Activated CD8-positive, alpha-beta memory T cell treated with anti-CD3 and anti-CD28 coated beads, Interleukin-2, amount 50 U/mL, for 24 hours (primary cell): Measurements from ENCODE around the gene FAM114A1.

ENCODE experiments used
- DNase-seq: peaks from one replicate; pipeline ENCODE4 v3.0.0-alpha.2; 2020; ENCODE audit errors: extremely low read depth

Gene FAM114A1

DNA sequence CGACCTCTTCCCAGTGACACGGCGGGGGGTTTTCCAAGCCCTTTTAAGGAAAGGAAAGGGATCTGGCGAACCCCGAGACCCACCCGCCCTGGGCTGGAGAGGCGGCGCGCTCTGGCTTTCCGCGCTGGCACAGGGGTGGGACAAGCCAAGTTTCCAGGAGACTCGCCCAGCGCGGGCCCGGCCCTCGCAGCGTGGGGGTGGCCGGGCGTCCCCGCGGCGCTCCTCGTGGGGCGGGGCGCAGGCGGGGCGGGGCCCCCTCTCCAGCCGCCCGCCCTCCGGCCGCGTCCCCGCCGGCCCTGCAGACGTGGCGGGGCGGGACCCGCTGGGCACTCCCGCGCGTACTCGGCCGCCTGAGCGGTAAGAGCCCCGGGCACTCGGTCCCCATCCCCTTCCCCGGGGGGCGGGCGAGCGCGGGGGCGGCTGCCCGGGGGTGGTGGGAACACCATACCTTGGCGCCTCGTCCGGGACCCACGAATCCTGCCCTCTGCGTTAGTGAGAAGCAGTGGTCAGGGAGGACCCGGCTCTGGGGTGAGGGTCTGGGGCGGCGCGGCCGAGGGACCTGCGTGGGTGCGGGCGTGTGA, at the start of gene FAM114A1:
TSS of gene FAM114A1 (plus strand) at position 329 of the 581 bp plus-strand sequence. CDS start 10,273 bp downstream, outside the sequence.
- no peak for DNase-seq

DNA sequence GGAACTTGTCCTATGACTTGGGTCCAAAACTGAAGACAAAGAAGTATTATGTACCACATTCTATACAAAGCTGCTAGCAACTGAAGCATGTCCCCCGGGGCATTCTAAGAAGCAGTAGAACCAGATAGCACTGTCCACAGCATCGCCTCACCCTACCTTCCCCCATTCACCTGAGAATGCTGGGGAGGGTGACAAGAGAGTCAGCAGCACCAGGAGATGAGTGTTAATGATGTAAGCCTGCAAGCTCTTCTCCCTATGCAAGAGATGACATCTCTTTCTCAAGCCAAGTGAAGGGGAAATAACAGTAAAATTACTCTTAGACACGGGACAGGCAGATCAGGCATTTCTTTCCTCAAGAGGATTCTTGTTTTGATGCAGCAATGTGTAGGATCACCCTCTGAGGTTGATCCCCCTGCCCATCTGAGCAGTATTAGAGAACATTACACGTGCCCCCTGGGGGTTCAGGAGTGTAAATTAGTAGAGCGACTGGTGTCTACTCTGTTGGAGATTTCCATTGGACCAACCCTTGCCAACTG, 49.1 kb upstream of the FAM114A1 start:
- DNase-seq, result no peak

DNA sequence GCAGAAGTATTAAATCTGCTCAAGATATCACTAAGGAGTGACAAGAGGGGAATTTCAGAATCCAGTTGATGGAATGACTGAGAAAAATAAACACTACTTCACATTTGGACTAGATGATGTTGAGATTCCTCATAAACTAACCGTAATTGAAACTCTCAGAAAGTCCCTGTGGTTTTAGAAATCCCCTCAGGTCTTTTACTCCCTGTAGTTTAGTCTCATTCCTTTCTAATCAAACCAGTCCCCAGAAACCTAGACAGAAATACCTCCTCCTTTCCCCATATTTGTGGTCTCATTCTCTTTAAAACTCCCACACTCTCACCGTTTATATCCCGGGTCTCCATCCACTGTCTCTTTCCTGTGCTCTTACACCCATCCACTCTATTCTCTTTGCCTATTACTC, 48.0 kb upstream of the FAM114A1 start:
- DNase-seq, result no peak

DNA sequence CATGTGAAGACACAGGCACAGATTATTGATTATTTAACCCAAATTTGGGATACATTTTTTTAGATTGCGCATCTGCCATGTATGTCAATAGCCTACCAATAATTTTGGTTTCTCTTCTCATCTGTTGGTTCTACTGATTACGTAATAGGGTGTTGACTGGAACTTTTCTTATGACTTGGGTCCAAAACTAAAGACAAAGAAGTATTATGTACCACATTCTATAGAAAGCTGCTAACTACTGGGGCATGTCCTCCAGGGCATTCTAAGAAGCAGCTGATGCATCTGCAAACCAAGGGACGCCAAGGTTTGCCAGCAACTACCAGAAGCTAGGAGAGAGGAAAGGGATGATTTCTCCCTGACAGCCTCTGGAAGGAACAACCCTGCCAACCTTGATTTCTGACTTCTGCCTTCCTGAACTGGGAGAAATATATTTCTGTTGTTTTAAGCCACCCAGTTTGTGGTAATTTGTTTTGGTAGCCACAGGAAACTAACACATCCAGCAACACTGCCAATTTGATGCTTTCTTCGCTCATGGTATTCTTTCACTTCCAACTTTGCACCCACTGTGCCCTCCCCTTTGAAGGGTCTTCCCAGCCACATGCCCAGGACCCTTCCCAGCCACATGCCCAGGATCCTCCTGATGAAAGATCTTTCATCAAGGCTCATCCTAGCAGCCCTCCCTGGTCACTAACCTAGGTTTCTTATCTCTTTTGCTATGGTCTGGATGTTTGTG, 47.1 kb upstream of the FAM114A1 start:
- no peak for DNase-seq

DNA sequence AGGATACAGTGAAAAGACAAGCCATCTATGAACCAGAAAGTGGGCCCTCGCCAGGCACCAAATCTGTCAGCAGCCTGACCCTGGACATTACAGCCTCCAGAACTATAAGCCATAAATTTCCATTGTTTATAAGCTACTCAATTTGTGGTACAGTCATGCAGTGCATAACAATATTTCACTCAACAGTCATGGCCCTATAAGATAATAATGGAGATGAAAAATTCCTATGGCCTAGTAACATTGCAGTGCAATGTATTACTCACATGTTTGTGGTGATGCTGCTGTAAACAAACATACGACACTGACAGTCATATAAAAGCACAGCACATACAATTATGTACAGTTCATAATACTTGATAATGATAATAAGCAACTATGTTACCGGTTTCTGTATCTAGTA, 45.9 kb upstream of the FAM114A1 start:
- no peak for DNase-seq

DNA sequence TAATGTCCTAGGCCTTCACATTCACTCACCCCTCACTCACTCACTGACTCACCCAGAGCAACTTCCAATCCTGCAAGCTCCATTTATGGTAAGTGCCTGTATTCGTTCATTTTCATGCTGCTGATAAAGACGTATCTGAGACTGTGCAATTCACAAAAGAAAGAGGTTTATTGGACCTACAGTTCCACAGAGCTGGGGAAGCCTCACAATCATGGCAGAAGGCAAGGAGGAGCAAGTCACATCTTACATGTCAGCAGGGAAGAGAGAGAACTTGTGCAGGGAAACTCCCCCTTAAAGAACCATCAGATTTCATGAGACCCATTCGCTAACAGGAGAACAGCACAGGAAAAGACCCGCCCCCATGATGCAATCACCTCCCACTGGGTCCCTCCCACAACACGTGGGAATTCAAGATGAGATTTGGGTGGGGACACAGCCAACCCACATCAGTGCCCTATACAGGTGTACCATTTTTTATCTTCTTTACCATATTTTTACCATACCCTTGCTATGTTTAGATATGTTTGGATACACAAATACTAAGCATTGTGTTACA, 44.8 kb upstream of the FAM114A1 start:
- no peak for DNase-seq

DNA sequence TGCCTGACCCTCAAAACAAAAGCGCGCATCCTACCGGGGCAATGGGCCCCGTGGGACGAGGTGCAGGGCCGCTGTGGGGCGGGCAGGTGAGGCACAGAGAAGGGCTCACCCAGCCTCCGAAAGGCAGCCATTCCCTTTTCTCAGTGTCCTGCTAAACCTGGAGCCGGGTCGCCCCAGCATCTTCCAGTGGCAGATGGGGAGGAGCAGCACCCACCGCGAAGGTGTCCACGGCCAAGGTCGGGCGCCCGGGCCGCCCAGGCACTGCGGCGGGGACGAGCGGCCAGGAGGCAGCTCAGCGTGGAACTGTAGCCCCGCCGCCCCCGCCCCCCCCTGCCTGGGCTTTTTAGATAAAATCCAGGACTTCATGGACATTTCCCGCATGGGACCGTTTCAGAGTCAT, 43.8 kb upstream of the FAM114A1 start:
- no peak for DNase-seq

DNA sequence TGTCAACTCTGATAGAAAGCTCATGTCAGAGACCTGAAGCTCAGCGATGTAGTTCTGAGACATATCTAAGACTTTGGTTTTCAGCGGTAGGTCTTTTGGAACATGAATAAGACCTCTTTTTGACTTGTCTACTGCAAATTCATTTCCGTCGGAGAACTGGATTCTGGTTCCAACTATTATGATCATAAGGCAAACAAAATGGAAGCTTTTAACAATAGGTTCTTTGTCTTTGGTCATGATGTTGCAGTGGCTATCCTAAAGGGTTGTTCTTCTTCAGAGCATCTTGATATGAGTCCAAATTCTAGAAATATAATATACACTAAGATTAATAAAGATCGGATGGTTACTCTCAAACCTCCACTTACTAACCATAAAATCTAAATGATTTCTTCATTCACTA, 38.4 kb upstream of the FAM114A1 start:
- no peak for DNase-seq

DNA sequence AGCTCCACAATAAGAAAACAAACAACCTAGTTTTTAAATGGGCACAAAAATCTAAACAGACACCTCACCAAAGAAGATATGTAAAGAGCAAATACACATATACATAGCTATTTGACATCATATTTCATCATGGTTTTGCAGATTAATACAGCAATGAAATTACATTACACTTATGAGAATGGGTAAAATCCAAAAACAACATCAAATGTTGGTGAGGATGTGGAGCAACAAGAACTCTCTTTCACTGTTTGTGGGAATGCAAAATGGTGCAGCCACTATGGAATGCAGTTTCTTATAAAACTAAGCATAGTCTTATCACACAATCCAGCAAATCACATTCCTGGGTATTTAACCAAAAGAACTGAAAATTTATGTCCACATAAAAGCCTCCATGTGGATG, 36.0 kb upstream of the FAM114A1 start:
- no peak for DNase-seq

DNA sequence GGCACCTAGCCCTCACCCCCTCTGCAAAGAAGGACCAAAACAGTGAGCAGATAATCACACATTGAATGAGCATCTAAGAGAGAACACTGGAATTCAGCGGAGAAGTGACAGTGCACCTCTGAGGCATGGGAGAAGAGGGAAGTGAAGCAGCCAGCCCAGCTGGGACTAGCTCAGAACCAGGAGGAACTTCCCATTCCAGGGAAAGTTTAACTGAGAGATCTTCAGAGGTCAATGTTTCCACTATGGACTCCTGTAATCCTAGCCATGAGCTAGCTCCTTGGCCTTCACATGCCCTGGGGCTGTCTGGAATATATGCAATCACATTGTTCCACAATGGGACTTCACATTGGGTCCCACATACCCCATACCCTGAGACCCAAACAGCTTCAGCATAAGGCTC, 35.4 kb upstream of the FAM114A1 start:
- DNase-seq, result no peak

DNA sequence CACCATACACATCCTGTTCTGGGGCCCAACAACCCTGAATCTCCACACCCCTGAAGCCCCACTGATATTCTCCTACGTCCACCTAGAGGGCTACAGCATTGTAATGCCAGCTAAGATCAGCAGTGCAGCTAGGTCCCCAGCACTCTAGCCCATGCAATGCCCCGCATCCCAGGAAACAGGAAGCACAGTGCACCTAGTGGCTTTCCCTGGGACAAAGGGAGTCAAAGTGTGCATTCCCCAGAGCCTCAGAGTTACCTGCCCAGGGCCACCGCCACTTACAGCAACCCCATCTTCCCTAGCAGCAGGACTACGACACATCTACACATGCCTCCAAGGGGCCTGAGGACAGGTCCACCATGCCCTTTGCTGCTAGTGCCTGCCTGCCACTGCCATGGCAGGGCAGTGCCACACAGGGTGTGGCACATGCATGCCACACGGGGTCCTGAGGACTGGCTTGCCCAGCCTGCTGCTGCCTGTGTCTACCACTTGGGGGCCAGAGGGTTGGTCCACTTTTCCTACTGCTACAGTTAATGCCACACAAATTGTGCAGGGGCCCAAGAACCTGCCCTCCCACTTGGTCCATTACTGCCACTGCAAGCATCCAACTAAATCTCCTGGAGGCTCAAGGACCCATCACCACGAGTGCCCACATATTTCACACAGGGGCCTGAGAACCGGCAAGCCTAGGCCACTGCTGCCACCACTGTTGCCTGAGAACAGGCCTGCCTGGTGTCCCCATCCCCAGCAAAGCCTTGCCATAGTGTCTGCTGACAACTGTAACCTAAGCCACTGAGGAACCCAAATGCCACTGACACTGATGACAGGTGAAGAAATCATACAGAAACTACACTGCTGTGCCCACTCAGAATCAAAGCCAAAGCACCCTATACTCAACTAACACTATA, 34.7 kb upstream of the FAM114A1 start:
- no peak for DNase-seq

DNA sequence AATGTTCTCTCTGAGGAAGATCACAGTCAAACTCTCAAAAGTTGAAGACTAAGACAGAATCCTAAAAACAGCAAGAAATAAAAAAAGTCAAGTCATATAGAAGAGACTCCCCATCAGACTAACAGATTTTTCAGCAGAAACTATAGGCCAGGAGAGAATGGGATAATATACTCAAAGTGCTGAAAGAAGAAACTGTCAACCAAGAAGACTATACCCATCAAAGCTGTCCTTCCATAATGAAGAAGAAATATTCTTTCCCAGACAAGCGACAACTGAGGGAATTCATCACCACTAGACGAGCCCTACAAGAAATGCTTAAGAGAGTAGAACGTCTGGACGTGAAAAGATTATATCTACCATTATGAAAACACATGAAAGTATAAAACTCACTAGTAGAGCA, 33.0 kb upstream of the FAM114A1 start:
- DNase-seq, result no peak

DNA sequence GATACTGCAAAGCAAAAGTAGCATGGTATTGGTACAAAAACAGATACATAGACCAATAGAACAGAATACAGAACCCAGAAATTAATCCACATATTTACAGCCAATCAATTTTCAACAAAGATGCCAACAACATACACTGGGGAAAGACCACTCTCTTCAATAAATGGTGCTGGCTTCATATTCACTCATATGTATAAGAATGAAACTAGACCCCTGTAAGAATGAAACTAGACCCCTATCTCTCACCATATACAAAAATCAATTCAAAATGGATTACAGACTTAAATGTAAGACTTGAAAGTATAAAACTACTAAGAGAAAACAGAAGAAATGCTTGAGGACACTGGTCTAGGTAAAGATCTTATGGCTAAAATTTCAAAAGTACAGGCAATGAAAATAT, 30.3 kb upstream of the FAM114A1 start:
- no peak for DNase-seq

DNA sequence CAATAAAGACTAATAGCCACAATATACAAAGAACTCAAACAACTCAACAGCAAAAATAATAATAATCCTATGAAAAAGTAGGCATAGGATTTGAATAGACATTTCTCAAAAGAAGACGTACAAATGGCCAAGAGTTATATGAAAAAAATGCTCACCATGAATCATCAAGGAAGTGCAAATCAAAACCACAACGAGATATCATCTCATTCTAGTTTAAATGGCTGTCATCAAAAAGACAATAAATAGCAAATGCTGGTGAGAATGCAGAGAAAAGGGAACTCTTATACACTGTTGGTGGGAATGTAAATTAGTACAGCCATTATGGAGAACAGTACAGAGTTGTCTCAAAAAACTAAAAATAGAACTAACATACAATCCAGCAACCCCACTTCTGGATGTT, 29.8 kb upstream of the FAM114A1 start:
- DNase-seq, result no peak

DNA sequence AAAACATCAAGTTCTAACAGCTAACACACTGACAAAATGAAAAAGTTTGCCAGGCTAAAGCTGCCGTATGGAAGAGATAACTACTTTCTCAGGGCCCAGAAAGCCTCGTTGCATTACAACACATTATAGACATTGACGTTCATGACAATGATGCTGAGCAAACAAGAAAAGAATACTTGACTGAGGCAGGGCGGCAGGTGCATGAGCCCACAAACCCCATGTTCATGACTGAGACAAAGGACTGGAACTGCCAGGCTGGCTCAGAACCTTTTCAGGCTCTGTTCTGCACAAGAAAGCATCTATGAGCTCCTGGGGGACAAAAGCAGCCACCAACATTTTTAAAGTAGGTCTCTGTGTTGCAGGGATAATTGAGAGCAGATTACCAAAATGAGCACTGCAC, 24.6 kb upstream of the FAM114A1 start:
- DNase-seq, result no peak

DNA sequence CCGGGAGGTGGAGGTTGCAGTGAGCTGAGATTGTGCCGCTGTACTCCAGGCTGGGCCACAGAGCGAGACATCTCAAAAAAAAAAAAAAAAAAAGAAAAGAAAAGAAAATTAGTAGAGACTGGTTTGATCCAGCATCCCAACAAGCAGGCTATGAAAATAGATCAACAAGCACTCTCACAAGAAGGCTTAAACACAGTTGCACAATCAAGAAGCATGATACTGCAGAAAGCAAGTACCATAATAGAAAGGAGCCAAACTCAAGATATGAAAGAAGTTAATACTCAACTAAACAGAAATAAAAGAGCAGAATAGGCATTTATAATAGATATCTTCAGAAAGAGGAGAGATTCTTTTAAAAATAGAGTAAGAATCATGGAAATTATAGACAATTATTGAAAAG, 21.6 kb upstream of the FAM114A1 start:
- no peak for DNase-seq

DNA sequence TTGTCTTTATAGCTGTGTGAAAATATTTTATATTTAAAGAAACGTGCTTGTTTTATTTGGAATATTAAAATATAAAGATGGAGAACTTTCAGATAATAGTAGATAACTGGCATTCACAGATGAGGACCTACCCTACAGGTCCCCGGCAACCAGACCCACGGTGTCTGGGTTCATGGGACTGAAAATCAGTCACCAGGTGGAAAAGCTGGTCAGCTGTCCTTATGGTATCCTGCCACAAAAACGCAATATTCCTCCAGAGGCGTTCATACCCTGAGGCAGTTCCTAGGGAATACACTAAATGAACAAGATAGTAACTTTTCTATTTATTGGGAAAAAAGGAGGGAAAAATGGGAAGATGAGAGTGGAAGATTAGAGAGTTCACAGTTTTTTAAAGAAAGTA, 12.1 kb upstream of the FAM114A1 start:
- DNase-seq, result no peak

DNA sequence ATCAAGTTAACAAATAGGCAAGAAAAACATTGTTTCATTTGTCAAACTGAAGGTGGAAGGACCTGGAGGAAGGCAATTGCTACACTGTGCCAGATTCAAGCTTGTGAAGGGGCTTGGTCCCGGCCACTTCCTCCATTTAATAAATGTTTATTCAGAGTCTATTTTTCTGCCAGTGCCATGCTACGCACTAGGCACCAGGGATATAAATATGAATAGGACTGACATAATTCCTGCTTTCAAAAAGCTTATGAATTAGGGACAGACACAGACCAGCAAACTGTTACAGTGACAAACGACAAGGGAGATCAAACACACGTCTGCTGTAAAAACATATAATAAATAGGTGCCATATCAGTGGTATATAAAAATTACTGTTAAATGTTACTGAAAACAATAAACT, 11.6 kb upstream of the FAM114A1 start:
- no peak for DNase-seq

DNA sequence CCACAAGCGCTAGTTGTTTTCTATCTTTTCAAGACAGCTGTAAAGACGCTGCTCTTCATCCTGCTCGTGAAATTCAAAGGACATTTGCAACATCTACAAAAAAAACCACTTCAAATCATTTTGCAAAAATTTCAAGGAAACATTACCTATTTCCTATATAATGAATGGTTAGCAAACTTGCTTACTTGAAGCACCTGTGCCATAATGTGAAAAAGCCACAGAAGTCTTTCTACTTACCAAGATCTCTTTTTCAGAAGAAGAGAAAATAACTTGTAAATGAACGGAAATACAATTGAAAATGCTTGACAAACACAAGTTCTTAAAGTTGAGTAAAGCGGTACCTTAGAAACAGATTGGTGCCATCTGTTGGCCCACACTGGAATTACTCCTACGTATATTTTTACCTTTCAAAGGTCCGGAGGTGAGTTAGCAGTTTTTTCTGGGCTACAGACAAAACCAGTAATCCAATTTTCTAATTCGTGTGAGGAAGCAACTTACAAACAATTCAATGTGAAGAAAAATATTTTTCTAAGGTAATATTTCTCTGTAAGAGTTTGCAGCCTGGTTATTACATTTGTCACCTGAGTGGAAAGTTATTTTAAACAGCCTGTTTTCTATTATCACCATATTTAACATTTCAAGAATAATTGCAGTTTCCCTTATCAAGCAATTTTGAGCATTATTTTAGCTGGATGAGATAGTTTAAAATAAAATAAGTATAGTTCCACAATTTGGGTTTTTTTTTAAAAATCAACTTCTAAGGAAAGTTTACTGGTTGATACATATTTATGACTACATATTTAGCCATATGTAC, 10.9 kb upstream of the FAM114A1 start, which contains the start of gene TLR6:
TSS of gene TLR6 (minus strand) at position 294 of the 814 bp plus-strand sequence. CDS start 27,344 bp downstream, outside the sequence.
- peak; percentile 25 for DNase-seq

DNA sequence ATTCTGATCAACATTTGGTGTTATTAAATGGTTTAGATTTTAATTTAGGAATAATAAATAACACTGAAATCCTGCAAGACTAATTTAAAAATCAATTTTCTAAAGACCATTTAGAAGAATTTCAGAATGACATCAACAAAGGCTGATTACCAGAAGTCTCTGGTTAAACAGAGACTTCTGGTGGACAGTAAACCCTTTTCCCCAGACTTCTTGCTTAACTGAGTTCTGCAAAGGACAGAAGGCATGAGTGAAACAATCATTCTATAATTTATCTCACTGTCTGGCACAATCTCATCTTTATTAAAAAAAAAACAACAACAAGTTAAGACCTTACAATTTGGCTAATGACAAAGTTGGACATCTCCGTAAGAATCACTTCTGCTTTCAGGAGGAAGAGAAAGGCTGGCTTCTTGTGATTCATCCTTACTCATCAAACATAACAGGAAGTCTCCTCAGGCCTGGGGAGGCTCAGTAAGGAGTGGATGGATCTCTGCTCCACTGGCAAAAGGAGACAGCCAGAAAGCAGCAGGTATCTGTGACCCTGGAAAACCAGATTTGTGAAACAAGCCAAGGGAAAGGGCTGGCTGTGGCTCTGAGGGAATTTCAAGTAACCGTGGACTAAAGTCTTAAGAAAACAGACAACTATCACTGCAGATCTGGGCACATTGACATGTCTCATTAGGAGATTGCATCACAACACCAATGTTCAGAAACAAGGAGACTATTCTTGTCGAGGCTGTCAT, 10.1 kb upstream of the FAM114A1 start:
- no peak for DNase-seq

DNA sequence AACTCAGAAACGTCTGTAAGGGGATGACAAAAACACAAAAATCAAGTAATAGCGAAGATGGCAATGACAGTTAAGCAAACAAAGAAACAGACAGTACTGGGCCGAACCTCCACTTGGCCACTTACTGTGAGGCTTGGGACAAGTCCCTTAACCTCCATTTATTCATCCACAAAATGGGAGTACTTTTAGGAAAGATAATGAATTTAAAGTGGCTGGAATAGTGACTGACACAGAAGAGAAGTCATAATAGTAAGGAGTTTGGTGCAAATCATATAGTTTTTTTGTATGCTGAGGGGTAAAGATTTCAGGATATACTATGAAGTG, 9.5 kb upstream of the FAM114A1 start:
- DNase-seq, result no peak
